Coronary artery (tissue), 2 donors: ENCODE results near the gene LMAN2.

ENCODE experiments used
- DNase-seq: peaks from one replicate; pipeline ENCODE4 v3.0.0-alpha.2; 2017; ENCODE audit warnings: low spot score
- H3K27ac ChIP-seq, 2 donors: fragments of 200-600 bp; sonication (generic); one replicate each; pipeline ENCODE4 v1.5.1; 2016 to 2019
- H3K4me3 ChIP-seq: fragments of 200-600 bp; sonication (generic); 2 replicates; pipeline ENCODE4 v1.5.1; 2016; ENCODE audit warnings: mild to moderate bottlenecking, moderate library complexity
- TF ChIP-seq, protein P1 (sequence below): fragments of 200-600 bp; sonication (generic); IDR thresholded peaks from one replicate; pipeline ENCODE4 v1.5.1; 2019; ENCODE audit warnings: antibody characterized with exemption

LMAN2 gene, protein sequence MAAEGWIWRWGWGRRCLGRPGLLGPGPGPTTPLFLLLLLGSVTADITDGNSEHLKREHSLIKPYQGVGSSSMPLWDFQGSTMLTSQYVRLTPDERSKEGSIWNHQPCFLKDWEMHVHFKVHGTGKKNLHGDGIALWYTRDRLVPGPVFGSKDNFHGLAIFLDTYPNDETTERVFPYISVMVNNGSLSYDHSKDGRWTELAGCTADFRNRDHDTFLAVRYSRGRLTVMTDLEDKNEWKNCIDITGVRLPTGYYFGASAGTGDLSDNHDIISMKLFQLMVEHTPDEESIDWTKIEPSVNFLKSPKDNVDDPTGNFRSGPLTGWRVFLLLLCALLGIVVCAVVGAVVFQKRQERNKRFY

DNA sequence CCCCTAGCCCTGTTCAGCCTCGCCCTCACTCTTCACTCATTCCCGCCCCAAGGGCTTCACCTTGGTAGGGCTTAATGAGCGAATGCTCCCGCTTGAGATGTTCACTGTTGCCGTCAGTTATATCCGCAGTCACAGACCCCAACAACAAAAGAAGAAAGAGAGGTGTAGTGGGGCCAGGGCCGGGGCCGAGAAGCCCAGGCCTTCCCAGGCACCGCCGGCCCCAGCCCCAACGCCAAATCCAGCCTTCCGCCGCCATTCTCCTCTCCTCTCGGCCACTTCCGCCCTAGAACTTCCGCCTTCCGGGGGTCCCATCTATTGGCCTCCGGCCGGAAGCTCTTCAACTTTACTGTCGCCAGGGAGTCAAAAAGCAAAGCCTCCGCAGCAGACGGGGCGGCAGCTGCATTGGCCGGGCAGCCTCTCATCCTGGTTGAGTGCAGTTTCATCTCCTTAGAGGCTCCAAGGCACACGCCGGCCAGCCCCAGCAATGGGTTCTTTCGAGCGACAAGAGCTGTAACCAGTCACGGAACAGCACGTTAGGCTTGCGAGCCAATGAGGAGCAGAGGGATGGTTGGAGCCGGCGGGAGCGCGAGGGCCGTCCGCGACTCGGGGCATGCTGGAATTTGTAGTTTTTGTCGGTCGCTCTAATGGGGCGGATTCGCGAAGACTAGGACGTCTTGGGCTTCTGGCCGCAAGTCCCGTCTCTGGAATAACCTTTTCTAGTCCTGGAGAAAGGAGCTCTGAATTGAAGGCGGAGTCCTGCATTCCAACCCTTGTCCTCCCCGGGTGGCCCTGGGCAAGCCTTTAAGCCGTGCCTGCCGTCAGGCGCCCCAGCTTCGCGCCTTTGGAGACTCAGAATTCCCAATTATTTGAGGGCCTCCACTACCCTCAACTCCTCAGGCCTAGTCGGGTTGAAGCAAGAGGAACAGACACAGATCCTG, at the start of gene LMAN2:
Gene LMAN2 (minus strand): TSS at position 277 of the 938 bp plus-strand sequence. CDS start 21 bp downstream, at position 256.
- Histone ChIP-seq H3K4me3 (peak within 1 kb of the TSS; percentile 84), H3K27ac (peak within 1 kb of the TSS; percentile 57 to 88)
- DNase-seq, result peak; percentile 94
- TF ChIP-seq, protein P1, sequence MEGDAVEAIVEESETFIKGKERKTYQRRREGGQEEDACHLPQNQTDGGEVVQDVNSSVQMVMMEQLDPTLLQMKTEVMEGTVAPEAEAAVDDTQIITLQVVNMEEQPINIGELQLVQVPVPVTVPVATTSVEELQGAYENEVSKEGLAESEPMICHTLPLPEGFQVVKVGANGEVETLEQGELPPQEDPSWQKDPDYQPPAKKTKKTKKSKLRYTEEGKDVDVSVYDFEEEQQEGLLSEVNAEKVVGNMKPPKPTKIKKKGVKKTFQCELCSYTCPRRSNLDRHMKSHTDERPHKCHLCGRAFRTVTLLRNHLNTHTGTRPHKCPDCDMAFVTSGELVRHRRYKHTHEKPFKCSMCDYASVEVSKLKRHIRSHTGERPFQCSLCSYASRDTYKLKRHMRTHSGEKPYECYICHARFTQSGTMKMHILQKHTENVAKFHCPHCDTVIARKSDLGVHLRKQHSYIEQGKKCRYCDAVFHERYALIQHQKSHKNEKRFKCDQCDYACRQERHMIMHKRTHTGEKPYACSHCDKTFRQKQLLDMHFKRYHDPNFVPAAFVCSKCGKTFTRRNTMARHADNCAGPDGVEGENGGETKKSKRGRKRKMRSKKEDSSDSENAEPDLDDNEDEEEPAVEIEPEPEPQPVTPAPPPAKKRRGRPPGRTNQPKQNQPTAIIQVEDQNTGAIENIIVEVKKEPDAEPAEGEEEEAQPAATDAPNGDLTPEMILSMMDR, result no peak

DNA sequence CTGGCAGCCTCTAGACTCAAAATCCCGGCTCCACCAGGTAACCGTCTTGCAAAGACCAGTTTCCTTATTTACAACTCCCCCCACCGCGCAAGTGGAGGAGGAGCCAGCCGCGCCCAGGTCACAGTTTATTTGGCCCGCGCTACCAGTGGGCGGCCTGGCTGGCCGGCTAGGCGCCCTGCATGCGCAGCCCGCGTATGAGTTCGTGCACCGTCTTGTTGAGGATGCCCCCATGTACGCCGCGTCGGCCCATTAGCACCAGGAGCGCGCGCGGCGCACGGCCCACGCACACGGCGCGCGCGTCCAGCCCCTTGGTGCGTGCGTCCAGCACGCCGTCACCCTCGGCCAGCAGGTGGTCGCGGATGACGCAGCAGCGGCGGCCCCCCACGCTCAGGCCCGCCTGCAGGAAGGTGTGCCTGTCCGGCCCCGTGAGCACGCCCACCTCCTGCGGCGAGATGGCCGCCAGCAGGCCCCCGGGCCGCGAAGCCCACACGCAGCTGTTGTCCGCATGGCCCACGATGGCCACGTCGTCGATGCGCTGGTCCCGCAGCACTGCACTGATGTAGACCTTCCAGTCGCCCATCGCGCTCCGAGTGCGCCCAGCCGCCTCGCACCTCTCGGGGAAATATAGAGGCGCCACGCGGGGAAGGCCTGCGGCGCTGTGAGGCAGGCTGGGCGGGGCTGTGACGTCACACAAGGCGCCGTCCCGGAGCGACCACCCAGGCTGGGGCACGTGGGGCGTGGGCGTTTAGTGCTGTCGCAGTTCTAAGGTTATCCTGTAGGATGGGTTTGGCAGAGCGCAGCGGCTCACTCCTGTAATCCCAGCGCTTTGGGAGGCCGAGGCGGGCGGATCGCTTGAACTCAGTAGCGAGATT, 48.8 kb upstream of the LMAN2 start, which contains the start of gene PFN3:
Gene PFN3 (minus strand): TSS at position 665 of the 872 bp plus-strand sequence. CDS start 85 bp downstream, at position 580.
- Histone ChIP-seq H3K4me3 (peak within 1 kb of the TSS; percentile 3), H3K27ac (no peak within 1 kb of the TSS)
- TF ChIP-seq, protein P1, result no peak
- DNase-seq, result no peak

DNA sequence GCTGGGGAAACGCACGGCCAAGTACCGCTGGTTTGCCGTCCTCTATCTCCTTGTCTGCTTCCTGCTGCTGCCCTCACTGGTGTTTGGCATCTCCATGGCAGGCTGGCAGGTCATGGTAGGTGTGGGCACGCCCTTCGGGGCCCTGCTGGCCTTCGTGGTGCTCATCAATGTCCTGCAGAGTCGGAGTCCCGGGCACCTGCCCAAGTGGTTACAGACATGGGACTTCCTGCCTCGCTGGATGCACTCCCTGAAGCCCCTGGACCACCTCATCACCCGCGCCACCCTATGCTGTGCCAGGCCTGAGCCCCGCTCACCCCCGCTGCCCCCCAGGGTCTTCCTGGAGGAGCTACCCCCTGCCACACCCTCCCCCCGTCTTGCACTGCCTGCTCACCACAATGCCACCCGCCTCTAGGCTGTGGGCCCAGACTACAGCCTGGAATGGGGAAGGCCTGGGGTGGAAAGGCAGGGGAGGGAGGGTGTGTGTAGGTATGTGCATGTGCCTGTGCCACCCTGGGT, 46.5 kb upstream of the LMAN2 start:
- no peak for DNase-seq
- TF ChIP-seq, protein P1, result no peak
- H3K27ac ChIP-seq, result no peak overlapping the region
- no peak overlapping the region for H3K4me3 ChIP-seq

DNA sequence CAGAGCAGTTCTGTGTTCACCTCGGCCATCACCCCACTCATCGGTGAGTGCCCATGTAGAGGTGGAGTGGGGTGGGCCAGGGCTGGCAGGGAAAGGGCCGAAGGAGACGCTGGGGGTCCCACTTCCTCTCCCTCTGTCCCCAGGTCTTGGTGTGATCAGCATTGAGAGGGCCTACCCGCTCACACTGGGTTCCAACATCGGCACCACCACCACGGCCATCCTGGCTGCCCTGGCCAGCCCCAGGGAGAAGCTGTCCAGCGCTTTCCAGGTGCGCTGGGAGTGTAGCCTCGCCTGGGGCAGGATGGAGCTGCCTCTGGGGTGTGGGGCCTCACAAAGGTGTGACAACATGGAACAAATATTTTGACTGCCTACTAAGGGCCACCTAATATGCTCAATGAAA, 45.3 kb upstream of the LMAN2 start:
- H3K4me3 ChIP-seq, result no peak overlapping the region
- no peak for DNase-seq
- H3K27ac ChIP-seq, result no peak overlapping the region
- TF ChIP-seq, protein P1, result no peak

DNA sequence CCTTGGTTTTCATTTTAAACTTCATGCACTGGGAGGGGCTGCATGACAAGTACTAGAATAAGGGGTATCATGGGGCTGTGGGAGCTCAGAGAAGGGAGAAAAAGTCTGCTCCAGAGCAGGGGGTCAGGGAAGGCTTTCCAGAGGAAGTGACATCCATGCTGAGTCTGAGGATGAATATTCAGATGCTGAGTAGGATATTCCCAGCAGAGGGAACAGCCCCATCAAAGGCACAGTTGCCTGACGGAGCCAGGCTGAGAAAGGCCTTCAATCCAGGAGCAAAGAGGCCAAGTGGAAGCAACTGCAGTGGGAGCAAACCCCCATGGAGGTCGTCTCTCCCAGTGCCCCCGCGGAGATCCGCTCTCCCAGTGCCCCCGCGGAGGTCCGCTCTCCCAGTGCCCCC, 44.6 kb upstream of the LMAN2 start:
- no peak for DNase-seq
- TF ChIP-seq, protein P1, result no peak
- Histone ChIP-seq H3K4me3 (no peak overlapping the region), H3K27ac (no peak overlapping the region)

DNA sequence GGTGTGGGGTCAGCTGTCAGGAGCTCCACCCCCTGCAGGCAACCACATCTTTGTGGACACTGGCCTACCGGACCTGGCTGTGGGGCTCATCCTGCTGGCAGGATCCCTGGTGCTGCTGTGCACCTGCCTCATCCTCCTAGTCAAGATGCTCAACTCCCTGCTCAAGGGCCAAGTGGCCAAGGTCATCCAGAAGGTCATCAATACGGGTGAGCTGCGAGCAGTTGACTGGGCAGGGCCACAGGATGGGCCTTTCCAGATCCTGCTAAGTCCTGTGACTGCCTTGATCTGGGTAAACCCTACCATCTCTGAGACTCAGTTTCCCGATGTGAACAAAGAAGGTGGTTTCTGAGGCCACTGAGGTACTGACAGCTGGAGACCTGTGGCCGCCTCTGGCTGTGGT, 42.5 kb upstream of the LMAN2 start:
- TF ChIP-seq, protein P1, result no peak
- no peak for DNase-seq
- Histone ChIP-seq H3K27ac (no peak overlapping the region), H3K4me3 (no peak overlapping the region)
